ENCODE results near the gene FOSL1. TPM values are rescaled to one million over a fixed set of nuclear protein-coding genes. Genes with fewer than 3 reads are reported as not detected.

The FOSL1 gene
- total RNA-seq, 2 experiments from 2014 or later = 8.2 TPM

- intact Hi-C loops (cut with micrococcal nuclease) = no loop called here
- Mint-ChIP-seq H3K27me3 (ENCODE audit: low read depth) (peaks cover 2% of the 10 kb centered on the region), H3K4me3 (no peak overlapping the region), H3K27ac (no peak overlapping the region), H3K4me1 (ENCODE audit: low read depth) (peaks cover 5% of the 10 kb centered on the region), H3K36me3 (ENCODE audit: low read depth) (peaks cover 3% of the 10 kb centered on the region), H3K9me3 (no peaks in the 10 kb centered on the region)
- no peak for DNase-seq
- CTCF ChIA-PET = interaction anchor here (1.0 kb wide), 1 partner anchor 20 kb away, joined by 4 read pairs; no protein-coding TSS in a partner anchor
Measured at GRCh38 chr11:65903715-65904114, 3.5 kb upstream of the FOSL1 start.

GRCh38 chr11:65903068-65903481 lies 2.9 kb upstream of the FOSL1 start:
- Mint-ChIP-seq H3K36me3 (ENCODE audit: low read depth) (peaks cover 4% of the 10 kb centered on the region), H3K4me3 (no peak overlapping the region), H3K9me3 (no peaks in the 10 kb centered on the region), H3K27me3 (ENCODE audit: low read depth) (peaks cover 2% of the 10 kb centered on the region), H3K4me1 (ENCODE audit: low read depth) (peaks cover 8% of the 10 kb centered on the region), H3K27ac (no peak overlapping the region)
- intact Hi-C loops (cut with micrococcal nuclease) = no loop called here
- CTCF ChIA-PET = no interaction called here
- DNase-seq = no peak

GRCh38 chr11:65900899-65901180 lies 652 bp upstream of the FOSL1 start:
- Mint-ChIP-seq H3K36me3 (ENCODE audit: low read depth) (peaks cover 17% of the 10 kb centered on the region), H3K9me3 (no peaks in the 10 kb centered on the region), H3K27me3 (ENCODE audit: low read depth) (peaks cover 2% of the 10 kb centered on the region), H3K4me3 (no peak overlapping the region), H3K4me1 (ENCODE audit: low read depth) (peaks cover 28% of the 10 kb centered on the region), H3K27ac (no peak overlapping the region)
- no peak for DNase-seq
- intact Hi-C loops (cut with micrococcal nuclease) = loop anchor here (1.0 kb wide), 7 partner anchors 13 to 286 kb away; partner anchors contain the start of genes C11orf68, DRAP1, FIBP and PCNX3
- CTCF ChIA-PET = interaction anchor here (0.8 to 2.6 kb wide), 9 partner anchors 8 to 312 kb away, joined by 3 to 16 read pairs (median 4); partner anchors contain the start of genes CCDC85B and FIBP

- CTCF ChIA-PET = interaction anchor here (0.7 to 2.6 kb wide), 5 partner anchors 9 to 146 kb away, joined by 4 to 16 read pairs (median 5); partner anchors contain the start of genes BANF1, CCDC85B and FIBP
- Mint-ChIP-seq H3K9me3 (no peaks in the 10 kb centered on the region), H3K36me3 (ENCODE audit: low read depth) (peaks cover 24% of the 10 kb centered on the region), H3K4me1 (ENCODE audit: low read depth) (peaks cover 36% of the 10 kb centered on the region), H3K4me3 (peak overlapping the region; percentile 83), H3K27me3 (ENCODE audit: low read depth) (peaks cover 2% of the 10 kb centered on the region), H3K27ac (peak overlapping the region; percentile 79)
- peak; percentile 86 for DNase-seq
- intact Hi-C loops (cut with micrococcal nuclease) = loop anchor here (1.0 to 10.0 kb wide), 8 partner anchors 11 to 284 kb away; partner anchors contain the start of genes C11orf68, DRAP1, FIBP and PCNX3
Measured at GRCh38 chr11:65899356-65900124, 648 bp downstream of the FOSL1 start.

- intact Hi-C loops (cut with micrococcal nuclease) = loop anchor here (10.0 kb wide), 1 partner anchor 236 kb away; no protein-coding TSS in a partner anchor
- no peaks in the 10 kb centered on the region for H3K27me3 Mint-ChIP-seq (ENCODE audit: low read depth)
- peaks cover 24% of the 10 kb centered on the region for H3K36me3 Mint-ChIP-seq (ENCODE audit: low read depth)
Measured at GRCh38 chr11:65898656-65899355, 1.4 kb downstream of the FOSL1 start.

GRCh38 chr11:65897020-65897471 lies 3.1 kb downstream of the FOSL1 start:
- Mint-ChIP-seq H3K27me3 (ENCODE audit: low read depth) (no peaks in the 10 kb centered on the region), H3K27ac (peak overlapping the region; percentile 42), H3K9me3 (no peaks in the 10 kb centered on the region), H3K4me3 (peak overlapping the region; percentile 39), H3K4me1 (ENCODE audit: low read depth) (peaks cover 60% of the 10 kb centered on the region), H3K36me3 (ENCODE audit: low read depth) (peaks cover 32% of the 10 kb centered on the region)
- no peak for DNase-seq
- intact Hi-C loops (cut with micrococcal nuclease) = loop anchor here (10.0 kb wide), 1 partner anchor 238 kb away; no protein-coding TSS in a partner anchor
- CTCF ChIA-PET = interaction anchor here (0.8 to 6.8 kb wide), 6 partner anchors 8 to 125 kb away, joined by 3 to 52 read pairs (median 4); partner anchors contain the start of genes CCDC85B, FIBP and MUS81

More at GRCh38 chr11:65898656-65899355, 1.4 kb downstream of the FOSL1 start:
- Mint-ChIP-seq H3K27ac (peak overlapping the region; percentile 86), H3K4me3 (peak overlapping the region; percentile 83), H3K4me1 (ENCODE audit: low read depth) (peaks cover 43% of the 10 kb centered on the region), H3K9me3 (no peaks in the 10 kb centered on the region)
- no peak for DNase-seq
- CTCF ChIA-PET = interaction anchor here (0.6 to 6.8 kb wide), 7 partner anchors 9 to 104 kb away, joined by 4 to 52 read pairs (median 5); partner anchors contain the start of genes BANF1, CCDC85B, FIBP and MUS81

GRCh38 chr11:65896034-65896999 lies 3.9 kb downstream of the FOSL1 start:
- Mint-ChIP-seq H3K27ac (peak overlapping the region; percentile 42), H3K4me1 (ENCODE audit: low read depth) (peaks cover 63% of the 10 kb centered on the region), H3K9me3 (no peaks in the 10 kb centered on the region), H3K36me3 (ENCODE audit: low read depth) (peaks cover 35% of the 10 kb centered on the region), H3K4me3 (no peak overlapping the region), H3K27me3 (ENCODE audit: low read depth) (no peaks in the 10 kb centered on the region)
- DNase-seq = peak; percentile 56
- intact Hi-C loops (cut with micrococcal nuclease) = loop anchor here (10.0 kb wide), 1 partner anchor 238 kb away; no protein-coding TSS in a partner anchor
- CTCF ChIA-PET = interaction anchor here (0.8 to 6.8 kb wide), 6 partner anchors 7 to 126 kb away, joined by 3 to 52 read pairs (median 4); partner anchors contain the start of genes CCDC85B, FIBP and MUS81

GRCh38 chr11:65895482-65895981 lies 4.7 kb downstream of the FOSL1 start:
- Mint-ChIP-seq H3K36me3 (ENCODE audit: low read depth) (peaks cover 35% of the 10 kb centered on the region), H3K27ac (peak overlapping the region; percentile 42), H3K4me1 (ENCODE audit: low read depth) (peaks cover 61% of the 10 kb centered on the region), H3K4me3 (no peak overlapping the region), H3K9me3 (no peaks in the 10 kb centered on the region), H3K27me3 (ENCODE audit: low read depth) (no peaks in the 10 kb centered on the region)
- intact Hi-C loops (cut with micrococcal nuclease) = loop anchor here (10.0 kb wide), 1 partner anchor 239 kb away; no protein-coding TSS in a partner anchor
- CTCF ChIA-PET = interaction anchor here (6.8 kb wide), 1 partner anchor 11 kb away, joined by 52 read pairs; no protein-coding TSS in a partner anchor
- DNase-seq = no peak

GRCh38 chr11:65894034-65894591 lies 6.1 kb downstream of the FOSL1 start:
- Mint-ChIP-seq H3K36me3 (ENCODE audit: low read depth) (peaks cover 35% of the 10 kb centered on the region), H3K27ac (peak overlapping the region; percentile 83), H3K27me3 (ENCODE audit: low read depth) (no peaks in the 10 kb centered on the region), H3K4me3 (peak overlapping the region; percentile 74), H3K9me3 (no peaks in the 10 kb centered on the region), H3K4me1 (ENCODE audit: low read depth) (peaks cover 73% of the 10 kb centered on the region)
- CTCF ChIA-PET = interaction anchor here (0.7 to 14.7 kb wide), 6 partner anchors 9 to 388 kb away, joined by 3 to 178 read pairs (median 30); partner anchors contain the start of genes CFL1 and MUS81
- intact Hi-C loops (cut with micrococcal nuclease) = loop anchor here (5.0 to 10.0 kb wide), 3 partner anchors 158 to 241 kb away; partner anchors contain the start of genes PACS1 and SF3B2
- peak; percentile 53 for DNase-seq

- peak overlapping the region; percentile 79 for H3K4me3 Mint-ChIP-seq
- CTCF ChIA-PET = interaction anchor here (0.7 to 14.7 kb wide), 9 partner anchors 8 to 187 kb away, joined by 3 to 178 read pairs (median 4); partner anchors contain the start of genes CFL1, FOSL1 and MUS81
- peak overlapping the region; percentile 83 for H3K27ac Mint-ChIP-seq
- intact Hi-C loops (cut with micrococcal nuclease) = loop anchor here (5.0 to 10.0 kb wide), 3 partner anchors 160 to 242 kb away; partner anchors contain the start of genes PACS1 and SF3B2
- peaks cover 33% of the 10 kb centered on the region for H3K36me3 Mint-ChIP-seq (ENCODE audit: low read depth)
- no peaks in the 10 kb centered on the region for H3K27me3 Mint-ChIP-seq (ENCODE audit: low read depth)
- H3K9me3 Mint-ChIP-seq = no peaks in the 10 kb centered on the region
- no peak for DNase-seq
- H3K4me1 Mint-ChIP-seq (ENCODE audit: low read depth) = peaks cover 73% of the 10 kb centered on the region
Measured at GRCh38 chr11:65892661-65893317, 7.4 kb downstream of the FOSL1 start.
